Fibroblast of mammary gland (primary cell): ENCODE measurements around the gene TP53BP2.

Experiments
- DNase-seq: peaks from one replicate; pipeline ENCODE4 v3.0.0-alpha.2; 2010; ENCODE audit warnings: low read depth
- H3K4me3 ChIP-seq: 2 replicates; pipeline ENCODE4 v1.5.1; 2011; ENCODE audit warnings: low read depth, mild to moderate bottlenecking, low read length, moderate library complexity; ENCODE audit not compliant: control insufficient read depth
- CTCF ChIP-seq: conservative IDR thresholded peaks from 2 replicates; pipeline ENCODE4 v1.5.1; 2011; ENCODE audit warnings: low read depth, low read length, inconsistent platforms; ENCODE audit not compliant: control insufficient read depth, insufficient read depth

TP53BP2 gene

GRCh38 chr1:223765036-223765718 lies 80.6 kb downstream of the TP53BP2 start:
- no peak overlapping the region for H3K4me3 ChIP-seq
- no peak for TF ChIP-seq CTCF
- DNase-seq: no peak

- H3K4me3 ChIP-seq: no peak overlapping the region
- no peak for TF ChIP-seq CTCF
- no peak for DNase-seq
Measured at GRCh38 chr1:223763881-223764280, 81.9 kb downstream of the TP53BP2 start.

GRCh38 chr1:223763251-223763650 lies 82.5 kb downstream of the TP53BP2 start:
- H3K4me3 ChIP-seq: no peak overlapping the region
- DNase-seq: no peak
- TF ChIP-seq CTCF: no peak

GRCh38 chr1:223761411-223761810 lies 84.3 kb downstream of the TP53BP2 start:
- DNase-seq: no peak
- TF ChIP-seq CTCF: no peak
- no peak overlapping the region for H3K4me3 ChIP-seq

GRCh38 chr1:223760833-223761232 lies 84.9 kb downstream of the TP53BP2 start:
- H3K4me3 ChIP-seq: no peak overlapping the region
- no peak for DNase-seq
- TF ChIP-seq CTCF: no peak

- TF ChIP-seq CTCF: no peak
- H3K4me3 ChIP-seq: no peak overlapping the region
- no peak for DNase-seq
Measured at GRCh38 chr1:223759273-223759672, 86.5 kb downstream of the TP53BP2 start.

- DNase-seq: no peak
- no peak overlapping the region for H3K4me3 ChIP-seq
- no peak for TF ChIP-seq CTCF
Measured at GRCh38 chr1:223758734-223759133, 87.0 kb downstream of the TP53BP2 start.
